Central memory CD8-positive, alpha-beta T cell (primary cell): Measurements from ENCODE around the gene ARHGAP1.
A peak's percentile ranks its signal among the peaks of the same experiment; 100 is the strongest.
"Not testable (repeated sequence)": the region's sequence is repeated elsewhere in the genome, so short reads cannot be mapped to it uniquely, and the experiment has no call there.

Experiments
- ATAC-seq: fragments of 150-1000 bp; cut with Tn5 transposase; replicated peaks from 2 replicates; pipeline ENCODE4 v1.10.0; 2022; ENCODE audit warnings: mild to moderate bottlenecking, moderate FRiP score, moderate number of reproducible peaks; ENCODE audit not compliant: poor library complexity, severe bottlenecking; ENCODE audit errors: extremely low read depth
- DNase-seq, 2 donors: peaks; one replicate each; pipeline ENCODE4 v3.0.0; 2021; ENCODE audit warnings: low spot score in 2 of 2
- H3K27ac Mint-ChIP-seq: one replicate; pipeline ENCODE4 v1.8.0; 2022; ENCODE audit warnings: low read depth, mild to moderate bottlenecking, moderate library complexity, mixed read lengths
- H3K27me3 Mint-ChIP-seq: one replicate; pipeline ENCODE4 v1.8.0; 2022; ENCODE audit warnings: mixed read lengths
- H3K36me3 Mint-ChIP-seq: one replicate; pipeline ENCODE4 v1.8.0; 2022; ENCODE audit warnings: mild to moderate bottlenecking, moderate library complexity, mixed read lengths; ENCODE audit not compliant: insufficient read depth
- H3K4me1 Mint-ChIP-seq: one replicate; pipeline ENCODE4 v1.8.0; 2022; ENCODE audit warnings: mixed read lengths
- H3K4me3 Mint-ChIP-seq: one replicate; pipeline ENCODE4 v1.8.0; 2022; ENCODE audit warnings: mild to moderate bottlenecking, moderate library complexity, mixed read lengths
- H3K9me3 Mint-ChIP-seq: one replicate; pipeline ENCODE4 v1.8.0; 2022; ENCODE audit warnings: mixed read lengths

Gene ARHGAP1

DNA sequence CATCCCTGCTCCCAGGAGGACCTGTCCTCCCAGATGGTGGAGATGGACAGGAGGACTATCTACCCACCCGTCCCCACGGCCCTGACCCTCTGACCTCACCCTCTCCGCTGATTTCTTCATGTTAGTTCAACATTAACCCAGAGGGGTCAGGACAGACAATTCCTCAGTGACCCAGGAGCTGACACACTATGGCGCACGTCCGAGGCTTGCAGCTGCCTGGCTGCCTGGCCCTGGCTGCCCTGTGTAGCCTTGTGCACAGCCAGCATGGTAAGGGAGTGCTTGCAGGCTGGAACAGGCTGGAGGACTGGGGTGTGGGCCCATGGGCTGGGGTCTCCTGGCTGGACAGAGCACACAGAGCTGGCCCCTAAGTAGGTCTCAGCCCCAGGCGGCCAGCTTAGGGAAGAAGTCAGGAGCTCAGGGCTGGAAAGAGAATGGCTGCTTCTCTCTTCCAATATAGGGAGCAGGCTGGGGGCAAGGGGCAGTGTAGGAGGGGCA, 18.7 kb upstream of the ARHGAP1 start, which contains the start of gene F2:
Gene F2, plus strand, starts transcription at position 166 of the 495 bp plus-strand sequence. Its CDS starts 23 bp downstream, at position 189.
- Mint-ChIP-seq H3K9me3 (no peaks in the 10 kb centered on the region), H3K27me3 (no peaks in the 10 kb centered on the region), H3K36me3 (peaks cover 1% of the 10 kb centered on the region), H3K4me1 (peaks cover 7% of the 10 kb centered on the region), H3K4me3 (no peak within 1 kb of the TSS), H3K27ac (no peak within 1 kb of the TSS)
- DNase-seq = no peak
- ATAC-seq = no peak

DNA sequence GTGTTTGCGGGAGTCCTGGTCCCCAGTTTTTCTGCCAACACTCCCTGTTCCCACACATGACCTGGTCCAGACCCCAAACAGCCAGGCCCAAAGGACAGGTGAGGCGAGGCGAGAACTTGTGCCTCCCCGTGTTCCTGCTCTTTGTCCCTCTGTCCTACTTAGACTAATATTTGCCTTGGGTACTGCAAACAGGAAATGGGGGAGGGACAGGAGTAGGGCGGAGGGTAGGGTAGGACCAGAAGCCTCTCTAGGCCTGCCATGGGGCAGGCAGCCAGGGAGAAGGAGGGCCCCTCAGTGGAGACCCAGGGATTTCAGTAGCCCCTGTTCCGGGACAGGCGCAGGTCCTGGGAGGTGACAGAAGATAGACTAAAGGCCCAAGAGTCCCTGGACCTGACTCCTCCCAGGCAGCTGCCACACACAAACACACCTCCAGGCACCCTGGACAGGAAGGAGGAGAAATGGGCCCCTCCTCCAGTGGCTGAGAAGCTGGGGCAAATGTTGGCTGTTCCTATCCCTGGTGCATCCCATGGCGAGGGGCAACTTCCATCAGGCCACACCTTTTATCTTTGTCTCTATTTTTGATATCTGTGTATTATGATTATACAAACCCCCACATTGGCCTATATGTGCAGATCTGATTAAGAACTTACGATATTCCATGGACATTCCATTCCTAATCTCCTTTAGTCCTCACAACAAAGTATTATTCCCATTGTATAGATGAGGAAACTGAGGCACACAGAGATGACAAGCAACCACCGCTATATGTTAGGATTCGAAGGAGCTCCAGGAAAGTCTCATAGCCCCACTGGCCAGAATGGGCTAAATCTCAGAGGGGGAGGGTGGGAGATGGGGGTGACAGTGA, 18.0 kb upstream of the ARHGAP1 start:
- Mint-ChIP-seq H3K36me3 (peaks cover 1% of the 10 kb centered on the region), H3K27me3 (no peaks in the 10 kb centered on the region), H3K27ac (no peak overlapping the region), H3K4me3 (no peak overlapping the region), H3K4me1 (peaks cover 7% of the 10 kb centered on the region), H3K9me3 (no peaks in the 10 kb centered on the region)
- DNase-seq (no peak), ATAC-seq (no peak)

DNA sequence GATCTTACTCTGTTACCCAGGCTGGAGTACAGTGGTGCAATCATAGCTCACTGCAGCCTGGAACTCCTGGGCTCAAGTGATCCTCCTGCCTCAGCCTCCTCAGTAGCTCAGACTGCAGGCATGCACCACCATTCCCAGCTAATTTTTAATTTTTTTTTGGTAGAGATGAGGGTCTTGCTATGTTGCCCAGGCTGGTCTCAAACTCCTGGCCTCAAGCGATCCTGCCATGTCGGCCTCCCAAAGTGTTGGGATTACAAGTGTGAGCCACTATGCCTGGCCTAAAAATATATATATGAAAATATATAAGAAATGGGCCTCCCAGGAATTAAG, 17.4 kb upstream of the ARHGAP1 start:
- H3K27me3 Mint-ChIP-seq, H3K9me3 Mint-ChIP-seq, H3K4me3 Mint-ChIP-seq, H3K27ac Mint-ChIP-seq, DNase-seq, H3K4me1 Mint-ChIP-seq, H3K36me3 Mint-ChIP-seq, ATAC-seq: not testable (repeated sequence)

DNA sequence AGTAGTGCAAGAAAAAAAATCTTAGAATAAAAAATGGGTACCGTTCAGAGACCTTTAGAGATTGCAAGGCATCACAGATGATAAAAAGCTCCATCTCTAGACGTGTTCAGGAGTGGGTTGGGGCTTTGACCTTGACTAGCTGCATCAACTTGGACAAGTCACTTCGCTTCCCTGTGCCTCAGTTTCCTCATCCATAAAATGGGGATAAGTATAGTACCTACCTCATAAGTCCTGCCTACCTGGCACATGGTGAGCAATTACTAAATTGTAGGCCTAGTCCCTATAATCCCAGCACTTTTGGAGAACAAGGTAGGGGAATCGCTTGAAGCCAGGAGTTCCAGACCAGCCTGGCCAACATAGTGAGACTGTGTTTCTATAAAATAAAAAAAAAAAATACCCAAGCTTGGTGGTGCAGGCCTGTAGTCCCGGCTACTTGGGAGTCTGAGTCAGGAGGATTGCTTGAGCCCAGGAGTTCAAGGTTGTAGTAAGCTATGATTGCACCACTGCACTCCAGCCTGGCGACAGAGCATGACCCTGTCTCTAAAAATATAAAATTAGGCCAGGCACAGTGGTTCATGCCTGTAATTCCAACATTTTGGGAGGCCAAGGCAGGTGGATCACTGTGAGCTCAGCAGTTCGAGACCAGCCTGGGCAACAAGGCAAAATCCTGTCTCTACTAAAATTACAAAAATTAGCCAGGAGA, 12.6 kb upstream of the ARHGAP1 start:
- H3K27ac Mint-ChIP-seq = no peak overlapping the region
- H3K4me3 Mint-ChIP-seq = no peak overlapping the region
- peaks cover under 1% of the 10 kb centered on the region for H3K4me1 Mint-ChIP-seq
- no peak for ATAC-seq
- peaks cover 3% of the 10 kb centered on the region for H3K36me3 Mint-ChIP-seq
- no peak for DNase-seq
- no peaks in the 10 kb centered on the region for H3K9me3 Mint-ChIP-seq
- H3K27me3 Mint-ChIP-seq = no peaks in the 10 kb centered on the region

DNA sequence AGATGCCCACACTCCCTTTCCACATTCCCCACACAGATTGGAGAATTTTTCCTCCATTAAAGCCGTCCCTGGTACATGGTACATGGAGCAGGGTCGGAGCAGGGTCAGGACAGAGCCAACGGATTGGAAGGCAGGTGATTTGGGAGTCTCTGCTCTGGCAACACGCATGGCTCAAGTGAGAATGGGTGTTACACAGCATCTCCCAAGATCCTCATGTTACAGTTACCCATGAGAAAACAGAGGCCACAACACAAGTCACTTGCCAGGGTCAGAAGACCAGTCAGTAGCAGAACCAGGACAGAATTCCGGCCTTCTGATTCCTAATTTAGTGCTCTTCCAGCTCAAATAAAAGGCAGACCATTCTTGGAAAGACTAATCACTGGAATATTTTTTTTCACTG, 10.9 kb upstream of the ARHGAP1 start:
- no peak for ATAC-seq
- H3K4me3 Mint-ChIP-seq = no peak overlapping the region
- no peaks in the 10 kb centered on the region for H3K9me3 Mint-ChIP-seq
- H3K36me3 Mint-ChIP-seq = peaks cover 12% of the 10 kb centered on the region
- no peak for DNase-seq
- H3K27me3 Mint-ChIP-seq = no peaks in the 10 kb centered on the region
- peaks cover 6% of the 10 kb centered on the region for H3K4me1 Mint-ChIP-seq
- no peak overlapping the region for H3K27ac Mint-ChIP-seq

DNA sequence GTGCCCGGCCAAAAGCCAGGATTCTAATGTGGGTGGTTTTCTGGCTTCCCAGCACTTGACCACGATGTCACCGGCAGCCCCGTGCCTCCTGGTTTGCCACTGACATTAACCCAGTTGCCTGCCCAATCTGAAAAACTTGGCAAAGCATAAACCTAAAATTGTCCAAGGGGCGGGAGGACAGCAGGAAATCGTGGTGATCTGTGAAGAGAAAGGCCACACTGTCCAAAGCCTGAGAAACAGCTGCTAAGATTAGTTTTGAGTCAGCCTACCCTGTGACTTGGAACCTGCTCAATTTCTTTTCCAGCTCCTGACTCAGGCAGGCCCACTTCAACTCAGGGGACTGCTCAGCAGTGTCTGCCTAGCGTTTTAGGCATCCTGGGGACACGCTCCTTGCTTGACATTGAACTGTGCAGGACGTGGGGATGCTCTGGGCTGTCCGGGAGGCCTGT, 10.4 kb upstream of the ARHGAP1 start:
- Mint-ChIP-seq H3K27me3 (no peaks in the 10 kb centered on the region), H3K4me1 (peaks cover 6% of the 10 kb centered on the region), H3K36me3 (peaks cover 16% of the 10 kb centered on the region), H3K9me3 (no peaks in the 10 kb centered on the region), H3K4me3 (no peak overlapping the region), H3K27ac (no peak overlapping the region)
- DNase-seq (no peak), ATAC-seq (no peak)

DNA sequence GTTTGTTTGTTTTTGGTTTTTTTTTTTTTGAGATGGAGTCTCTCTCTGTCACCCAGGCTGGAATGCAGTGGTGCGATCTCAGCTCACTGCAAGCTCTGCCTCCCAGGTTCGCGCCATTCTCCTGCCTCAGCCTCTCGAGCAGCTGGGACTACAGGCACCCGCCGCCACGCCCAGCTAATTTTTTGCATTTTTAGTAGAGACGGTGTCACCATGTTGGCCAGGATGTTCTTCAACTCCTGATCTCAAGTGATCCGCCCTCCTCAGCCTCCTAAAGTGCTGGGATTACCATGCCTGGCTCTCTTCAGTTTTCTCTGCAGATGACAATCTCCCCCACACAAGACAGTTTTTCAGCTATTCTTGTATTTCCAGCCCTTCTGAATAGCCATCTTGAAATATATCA, 8.9 kb upstream of the ARHGAP1 start:
- not testable (repeated sequence) for DNase-seq, H3K9me3 Mint-ChIP-seq, H3K4me1 Mint-ChIP-seq, ATAC-seq, H3K27ac Mint-ChIP-seq, H3K4me3 Mint-ChIP-seq, H3K27me3 Mint-ChIP-seq
- H3K36me3 Mint-ChIP-seq = peaks cover 19% of the 10 kb centered on the region

DNA sequence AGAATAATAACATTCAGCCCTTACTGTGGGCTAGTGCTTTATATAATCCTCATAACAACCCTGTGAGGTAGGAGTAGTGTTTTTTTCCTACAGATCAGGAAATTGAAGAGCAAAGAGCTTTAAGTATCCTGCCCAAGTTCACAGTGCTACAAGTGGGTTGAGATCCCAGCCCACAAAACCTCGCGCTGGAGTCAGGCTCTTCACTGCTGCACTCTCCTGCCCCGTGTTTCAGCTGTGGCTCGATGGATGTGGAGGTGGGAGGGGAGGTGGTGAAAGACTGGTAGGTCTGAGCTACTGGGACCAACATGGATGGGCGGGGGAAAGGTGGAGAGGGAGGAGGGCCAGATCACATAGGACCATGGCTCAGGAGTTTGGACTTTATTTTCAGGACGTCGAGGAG, 6.5 kb upstream of the ARHGAP1 start:
- ATAC-seq (no peak), DNase-seq (no peak)
- no peak overlapping the region for H3K4me3 Mint-ChIP-seq
- no peaks in the 10 kb centered on the region for H3K9me3 Mint-ChIP-seq
- H3K36me3 Mint-ChIP-seq = peaks cover 30% of the 10 kb centered on the region
- H3K27me3 Mint-ChIP-seq = no peaks in the 10 kb centered on the region
- H3K27ac Mint-ChIP-seq = peak overlapping the region; percentile 57
- peaks cover 23% of the 10 kb centered on the region for H3K4me1 Mint-ChIP-seq

DNA sequence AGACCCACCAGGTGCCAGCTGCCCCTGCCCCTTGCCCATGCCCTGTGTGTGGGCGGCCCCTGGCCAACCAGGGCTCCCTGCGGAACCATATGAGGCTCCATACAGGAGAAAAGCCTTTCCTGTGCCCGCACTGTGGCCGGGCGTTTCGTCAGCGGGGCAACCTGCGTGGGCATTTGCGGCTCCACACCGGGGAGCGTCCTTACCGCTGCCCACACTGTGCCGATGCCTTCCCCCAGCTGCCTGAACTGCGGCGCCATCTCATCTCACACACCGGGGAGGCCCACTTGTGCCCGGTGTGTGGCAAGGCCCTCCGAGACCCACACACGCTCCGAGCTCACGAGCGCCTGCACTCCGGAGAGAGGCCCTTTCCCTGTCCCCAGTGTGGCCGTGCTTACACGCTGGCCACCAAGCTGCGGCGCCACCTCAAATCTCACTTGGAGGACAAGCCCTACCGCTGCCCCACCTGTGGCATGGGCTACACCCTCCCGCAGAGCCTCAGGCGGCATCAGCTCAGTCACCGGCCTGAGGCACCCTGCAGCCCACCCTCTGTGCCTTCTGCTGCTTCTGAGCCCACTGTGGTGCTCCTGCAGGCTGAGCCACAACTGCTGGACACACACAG, 4.8 kb upstream of the ARHGAP1 start:
- H3K36me3 Mint-ChIP-seq = peaks cover 38% of the 10 kb centered on the region
- no peaks in the 10 kb centered on the region for H3K9me3 Mint-ChIP-seq
- no peak overlapping the region for H3K4me3 Mint-ChIP-seq
- no peaks in the 10 kb centered on the region for H3K27me3 Mint-ChIP-seq
- peaks cover 35% of the 10 kb centered on the region for H3K4me1 Mint-ChIP-seq
- DNase-seq (no peak), ATAC-seq (no peak)
- no peak overlapping the region for H3K27ac Mint-ChIP-seq

DNA sequence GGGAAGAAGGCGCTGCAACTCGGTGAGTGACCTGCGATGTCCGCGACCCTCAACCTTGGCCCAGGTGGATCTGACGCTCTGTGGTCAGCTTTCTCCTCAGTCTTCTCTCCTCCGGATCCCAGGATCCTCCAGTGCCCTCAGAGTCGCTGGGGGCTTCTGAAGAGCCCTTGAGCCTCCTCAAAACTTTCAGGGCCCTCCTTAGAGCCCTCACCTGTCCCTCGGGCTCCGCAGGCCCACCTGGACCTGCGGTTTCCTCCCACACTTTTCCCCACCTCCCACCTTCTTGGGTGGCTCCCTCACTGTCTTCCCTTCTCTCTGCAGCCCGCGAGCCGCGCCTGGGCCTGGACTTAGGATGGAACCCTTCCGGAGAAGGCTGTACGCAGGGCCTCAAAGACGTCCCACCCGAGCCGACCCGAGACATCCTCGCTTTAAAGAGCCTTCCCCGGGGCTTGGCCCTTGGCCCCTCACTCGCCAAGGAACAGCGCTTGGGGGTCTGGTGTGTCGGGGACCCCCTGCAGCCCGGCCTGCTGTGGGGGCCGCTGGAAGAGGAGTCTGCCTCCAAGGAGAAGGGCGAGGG, 747 bp upstream of the ARHGAP1 start:
- Mint-ChIP-seq H3K4me1 (peaks cover 52% of the 10 kb centered on the region), H3K27me3 (no peaks in the 10 kb centered on the region), H3K4me3 (peak overlapping the region; percentile 96), H3K9me3 (no peaks in the 10 kb centered on the region), H3K36me3 (peaks cover 31% of the 10 kb centered on the region), H3K27ac (peak overlapping the region; percentile 92)
- DNase-seq = no peak
- ATAC-seq = no peak

DNA sequence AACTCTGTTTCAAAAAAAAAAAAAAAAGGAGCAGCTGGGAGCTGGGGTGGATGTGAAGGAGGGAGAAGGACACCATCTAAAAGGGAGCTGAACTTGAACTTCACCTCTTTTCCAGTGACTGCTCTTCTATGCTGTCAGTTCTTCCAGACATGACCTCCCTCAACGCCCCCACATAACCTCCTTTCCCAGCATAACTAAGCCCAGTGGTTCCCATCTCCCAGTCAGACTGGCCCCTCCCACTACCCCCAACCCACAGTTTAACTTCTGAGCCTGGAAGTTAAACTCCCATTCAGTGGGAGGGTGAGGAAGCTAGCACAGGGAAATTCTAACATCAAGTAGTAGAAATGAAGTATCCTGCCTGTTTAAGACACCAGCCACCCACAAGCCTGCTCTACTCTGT, 1.8 kb downstream of the ARHGAP1 start:
- ATAC-seq (no peak), DNase-seq (no peak)
- Mint-ChIP-seq H3K4me3 (peak overlapping the region; percentile 96), H3K9me3 (no peaks in the 10 kb centered on the region), H3K4me1 (peaks cover 59% of the 10 kb centered on the region), H3K27ac (no peak overlapping the region), H3K27me3 (no peaks in the 10 kb centered on the region), H3K36me3 (peaks cover 30% of the 10 kb centered on the region)

DNA sequence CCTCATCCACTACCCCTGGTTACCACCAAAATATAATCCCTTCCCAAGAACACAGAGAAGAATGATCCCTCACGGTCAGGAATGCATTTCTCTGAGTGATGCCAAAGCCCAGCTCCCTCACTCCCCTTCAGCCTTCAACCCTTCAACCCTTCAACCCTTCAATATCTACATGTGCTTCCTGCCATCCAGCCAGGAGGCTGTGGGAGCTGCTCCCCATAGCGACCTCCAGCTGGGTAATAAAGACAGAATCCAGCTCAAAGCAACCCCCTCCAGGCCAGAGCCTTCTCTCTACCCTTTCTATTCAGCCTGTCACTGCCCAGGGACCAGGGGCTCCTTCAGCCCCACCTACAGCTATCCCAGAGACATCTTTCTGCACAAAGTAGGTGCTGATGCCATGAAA, 2.7 kb downstream of the ARHGAP1 start:
- H3K9me3 Mint-ChIP-seq = no peaks in the 10 kb centered on the region
- DNase-seq = no peak
- no peaks in the 10 kb centered on the region for H3K27me3 Mint-ChIP-seq
- H3K27ac Mint-ChIP-seq = peak overlapping the region; percentile 77
- H3K4me1 Mint-ChIP-seq = peaks cover 50% of the 10 kb centered on the region
- H3K36me3 Mint-ChIP-seq = peaks cover 31% of the 10 kb centered on the region
- peak overlapping the region; percentile 96 for H3K4me3 Mint-ChIP-seq
- no peak for ATAC-seq
